ENCODE measurements around the gene GALNS.

GRCh38 chr16:88805887-88806393 lies 50.8 kb downstream of the GALNS start:
- TF ChIP-seq, protein P1, sequence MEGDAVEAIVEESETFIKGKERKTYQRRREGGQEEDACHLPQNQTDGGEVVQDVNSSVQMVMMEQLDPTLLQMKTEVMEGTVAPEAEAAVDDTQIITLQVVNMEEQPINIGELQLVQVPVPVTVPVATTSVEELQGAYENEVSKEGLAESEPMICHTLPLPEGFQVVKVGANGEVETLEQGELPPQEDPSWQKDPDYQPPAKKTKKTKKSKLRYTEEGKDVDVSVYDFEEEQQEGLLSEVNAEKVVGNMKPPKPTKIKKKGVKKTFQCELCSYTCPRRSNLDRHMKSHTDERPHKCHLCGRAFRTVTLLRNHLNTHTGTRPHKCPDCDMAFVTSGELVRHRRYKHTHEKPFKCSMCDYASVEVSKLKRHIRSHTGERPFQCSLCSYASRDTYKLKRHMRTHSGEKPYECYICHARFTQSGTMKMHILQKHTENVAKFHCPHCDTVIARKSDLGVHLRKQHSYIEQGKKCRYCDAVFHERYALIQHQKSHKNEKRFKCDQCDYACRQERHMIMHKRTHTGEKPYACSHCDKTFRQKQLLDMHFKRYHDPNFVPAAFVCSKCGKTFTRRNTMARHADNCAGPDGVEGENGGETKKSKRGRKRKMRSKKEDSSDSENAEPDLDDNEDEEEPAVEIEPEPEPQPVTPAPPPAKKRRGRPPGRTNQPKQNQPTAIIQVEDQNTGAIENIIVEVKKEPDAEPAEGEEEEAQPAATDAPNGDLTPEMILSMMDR (IDR thresholded peaks at IDR 0.05): no peak
- TF ChIP-seq POLR2A (IDR thresholded peaks at IDR 0.05): no peak
